Mammary epithelial cell (primary cell): ENCODE measurements around the gene DAB2IP.

ENCODE experiments used
- CTCF ChIP-seq, 2 donors: IDR thresholded peaks in 1 of 2; conservative IDR thresholded peaks in 1 of 2; 2 replicates each; pipeline ENCODE4 v1.5.1; 2011 to 2012; ENCODE audit warnings: inconsistent platforms in 2 of 2, low read length in 2 of 2, mild to moderate bottlenecking in 2 of 2, control low read depth in 1 of 2, low read depth in 1 of 2; ENCODE audit not compliant: insufficient read depth in 1 of 2; ENCODE audit errors: extremely low read depth in 1 of 2
- EZH2 ChIP-seq: IDR thresholded peaks from 2 replicates; pipeline ENCODE4 v1.6.1; 2012; ENCODE audit warnings: low read length, inconsistent platforms, borderline replicate concordance

DNA sequence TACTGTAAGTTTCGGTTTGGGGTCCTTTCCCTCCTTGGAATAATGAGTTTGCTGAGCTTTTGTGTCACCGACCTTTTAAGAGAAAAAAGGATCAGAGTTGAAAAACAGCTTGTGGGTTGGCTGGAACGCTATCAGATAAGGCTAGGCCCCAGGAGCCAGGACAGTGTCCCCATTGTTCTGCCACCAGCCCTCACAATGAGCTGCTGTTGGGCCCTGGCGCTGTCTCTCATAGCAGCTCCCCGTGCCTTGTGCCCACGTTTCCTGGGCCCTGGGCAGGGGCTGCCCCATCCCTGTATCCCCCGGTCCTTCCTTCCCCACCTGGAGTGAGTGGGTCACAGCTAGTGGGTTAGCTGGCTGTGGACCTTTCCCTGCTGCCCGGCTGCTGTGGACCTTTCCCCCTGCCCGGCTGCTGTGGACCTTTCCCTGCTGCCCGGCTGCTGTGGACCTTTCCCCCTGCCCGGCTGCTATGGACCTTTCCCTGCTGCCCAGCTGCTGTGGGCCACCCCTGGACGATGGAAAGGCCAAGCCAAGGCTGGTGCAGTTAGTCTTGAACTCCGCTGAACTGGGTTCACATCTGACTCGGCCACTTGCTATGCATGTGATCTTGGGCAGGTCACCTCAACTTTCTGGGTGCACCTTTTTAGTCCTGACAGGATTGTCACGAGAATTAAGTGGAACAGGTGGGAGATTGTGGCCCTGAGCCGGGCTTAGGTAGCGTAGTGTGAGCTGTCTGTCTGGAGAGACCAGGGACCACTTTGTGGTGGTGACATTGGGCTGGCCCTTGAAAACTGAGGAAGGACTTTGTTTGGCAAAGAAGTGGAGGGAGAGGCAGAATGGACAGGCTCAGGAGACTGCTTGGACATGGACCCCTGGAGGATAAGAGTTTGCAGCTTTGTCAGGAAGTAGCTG lies 99.5 kb downstream of the DAB2IP start:
- no peak for TF ChIP-seq EZH2
- no peak for TF ChIP-seq CTCF (conservative IDR thresholded peaks at IDR 0.05 in 1 of 2, IDR thresholded peaks at IDR 0.05 in 1 of 2; ENCODE audit: extremely low read depth in 1 of 2, insufficient read depth in 1 of 2, low read depth in 1 of 2, low read length in 2 of 2)
